NCI-H526 treated with DMSO at 0.1 percent for 48 hours (cell line): ENCODE results near the gene CA10.

Experiments
- DNase-seq: peaks from one replicate; lab custom pipeline; 2025; lab: John Stamatoyannopoulos, UW

The CA10 gene

DNA sequence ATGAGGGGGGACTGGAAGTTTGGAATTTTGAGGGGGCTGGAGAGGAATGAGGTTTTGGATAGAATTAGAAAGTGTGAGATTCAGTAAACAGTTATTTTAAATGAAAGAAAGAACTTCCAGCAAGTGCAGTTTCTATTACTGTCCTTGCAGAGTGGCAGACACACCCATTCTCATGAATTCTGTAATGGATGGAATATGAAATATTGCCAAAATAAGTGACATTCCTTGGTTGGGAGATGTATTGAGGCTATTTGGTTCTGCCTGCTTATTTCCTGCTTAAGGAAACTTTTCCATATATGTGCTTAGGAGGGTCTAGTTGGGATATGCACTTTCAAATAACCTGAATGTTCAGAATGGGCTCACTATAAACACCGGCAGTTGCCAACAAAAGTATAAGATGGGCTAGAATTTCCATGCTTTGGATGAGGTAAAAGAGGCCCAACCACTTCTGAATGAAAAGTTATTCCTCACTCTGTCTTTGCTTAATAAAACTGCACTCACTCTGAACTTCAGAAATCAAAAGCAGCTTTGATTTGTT is 434.4 kb downstream of the CA10 start:
- no peak for DNase-seq

DNA sequence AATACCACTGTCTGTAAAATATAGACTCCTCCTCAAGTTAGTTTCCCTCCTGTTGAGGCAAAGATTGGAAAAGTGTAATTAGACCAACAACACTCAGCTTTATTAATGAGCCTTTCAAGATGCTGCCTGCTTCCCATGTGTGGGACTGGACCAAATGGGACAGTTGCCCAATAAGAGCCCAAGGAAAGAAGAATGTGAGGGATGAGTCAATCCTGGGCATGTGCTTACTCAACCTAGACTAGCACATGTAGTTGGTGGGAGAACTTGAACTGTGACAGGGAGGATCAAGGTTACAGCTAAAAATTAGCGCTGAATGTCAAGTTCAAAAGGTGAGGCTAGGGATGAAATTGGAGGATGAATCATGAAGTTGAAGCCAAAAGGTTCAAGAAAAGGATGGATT is 435.5 kb downstream of the CA10 start:
- DNase-seq, result no peak

DNA sequence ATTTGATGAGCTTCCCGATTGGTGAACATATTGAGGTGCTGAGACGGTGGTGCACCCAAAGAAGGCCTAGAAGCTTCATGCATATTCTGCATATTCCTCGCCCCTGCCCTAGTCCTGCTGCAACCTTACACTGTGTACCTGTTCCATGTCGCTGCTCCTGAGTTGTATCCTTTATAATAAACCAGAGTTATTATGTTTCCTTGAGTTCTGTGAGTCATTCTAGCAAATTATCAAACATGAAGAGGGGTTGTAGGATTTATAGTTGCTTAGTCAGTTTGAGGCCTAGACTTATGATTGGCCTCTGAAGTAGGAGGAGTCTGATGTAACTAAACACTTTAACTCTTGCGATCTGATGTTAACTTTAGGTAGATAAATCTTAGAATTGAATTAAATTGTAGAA is 436.8 kb downstream of the CA10 start:
- DNase-seq, result no peak

DNA sequence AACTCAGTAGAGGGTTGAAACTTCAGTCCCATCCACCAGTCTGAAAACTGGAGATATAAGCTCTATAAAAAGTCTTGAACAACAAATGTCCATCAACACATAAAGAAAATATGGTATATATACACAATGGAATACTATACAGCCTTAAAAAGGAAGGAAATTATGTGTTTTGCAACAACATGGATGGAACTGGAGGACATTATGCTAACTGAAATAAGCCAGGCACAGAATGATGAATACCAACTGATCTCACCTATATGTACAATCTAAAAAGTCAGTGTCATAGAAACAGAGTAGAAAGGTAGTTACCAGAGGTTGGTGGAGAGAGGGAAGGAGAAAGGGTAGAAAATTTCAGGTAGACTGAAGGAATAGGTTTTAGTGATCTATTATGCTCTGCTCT is 438.1 kb downstream of the CA10 start:
- no peak for DNase-seq

DNA sequence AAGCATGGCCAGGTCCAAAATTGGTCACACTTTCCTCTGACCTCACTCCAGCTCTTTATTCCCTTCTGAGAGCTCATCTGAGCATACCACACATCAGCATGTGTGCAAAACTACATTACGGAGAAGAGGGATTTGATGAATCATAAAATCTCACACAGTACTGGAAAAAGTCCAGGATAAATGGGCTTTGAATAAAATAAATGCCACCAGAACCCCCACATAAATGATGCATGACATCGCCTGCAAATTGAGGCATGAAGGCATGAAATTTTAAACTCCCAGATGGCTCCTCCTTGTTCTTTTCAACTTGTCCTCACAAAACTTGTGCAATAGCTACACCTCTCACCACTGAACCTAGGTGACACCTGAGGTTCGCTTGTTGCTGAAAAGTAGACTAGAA is 439.5 kb downstream of the CA10 start:
- no peak for DNase-seq

DNA sequence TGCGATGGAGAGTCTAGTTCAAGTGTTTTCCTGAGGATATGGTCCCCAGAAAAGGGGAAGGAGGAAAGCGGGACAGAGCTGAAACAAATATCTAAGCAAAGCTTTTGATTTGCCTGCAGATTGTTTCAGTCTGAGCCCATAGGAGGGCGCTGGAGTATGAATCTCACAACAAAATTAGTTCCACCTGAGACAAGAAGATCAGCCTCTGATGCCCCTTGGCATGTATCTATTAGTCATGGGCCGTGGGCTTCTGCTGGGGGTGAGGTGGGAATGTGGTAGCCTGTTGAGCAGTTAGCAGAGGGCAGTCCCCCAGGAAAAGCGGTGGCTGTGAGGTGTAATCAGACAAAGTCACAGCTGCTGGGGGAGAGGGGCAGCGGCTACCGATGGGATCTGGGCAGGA is 446.9 kb downstream of the CA10 start:
- no peak for DNase-seq

DNA sequence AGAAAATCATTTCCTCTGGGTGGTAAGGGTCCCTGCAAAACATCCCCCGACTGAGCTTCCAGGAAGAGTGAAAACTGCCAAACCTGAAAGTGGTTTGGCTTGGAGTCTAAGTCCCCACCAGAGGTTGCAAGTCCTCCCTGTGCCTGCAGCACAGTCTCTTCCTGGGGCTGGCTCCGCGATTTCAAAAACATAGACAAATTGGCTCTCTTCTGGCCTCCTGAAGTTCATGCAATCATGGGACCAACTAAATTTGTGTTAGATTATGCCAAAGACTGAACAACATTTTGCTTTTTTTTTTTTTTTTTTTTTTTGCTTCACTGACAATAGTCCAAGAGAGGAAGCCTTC is 447.9 kb downstream of the CA10 start:
- DNase-seq, result no peak

DNA sequence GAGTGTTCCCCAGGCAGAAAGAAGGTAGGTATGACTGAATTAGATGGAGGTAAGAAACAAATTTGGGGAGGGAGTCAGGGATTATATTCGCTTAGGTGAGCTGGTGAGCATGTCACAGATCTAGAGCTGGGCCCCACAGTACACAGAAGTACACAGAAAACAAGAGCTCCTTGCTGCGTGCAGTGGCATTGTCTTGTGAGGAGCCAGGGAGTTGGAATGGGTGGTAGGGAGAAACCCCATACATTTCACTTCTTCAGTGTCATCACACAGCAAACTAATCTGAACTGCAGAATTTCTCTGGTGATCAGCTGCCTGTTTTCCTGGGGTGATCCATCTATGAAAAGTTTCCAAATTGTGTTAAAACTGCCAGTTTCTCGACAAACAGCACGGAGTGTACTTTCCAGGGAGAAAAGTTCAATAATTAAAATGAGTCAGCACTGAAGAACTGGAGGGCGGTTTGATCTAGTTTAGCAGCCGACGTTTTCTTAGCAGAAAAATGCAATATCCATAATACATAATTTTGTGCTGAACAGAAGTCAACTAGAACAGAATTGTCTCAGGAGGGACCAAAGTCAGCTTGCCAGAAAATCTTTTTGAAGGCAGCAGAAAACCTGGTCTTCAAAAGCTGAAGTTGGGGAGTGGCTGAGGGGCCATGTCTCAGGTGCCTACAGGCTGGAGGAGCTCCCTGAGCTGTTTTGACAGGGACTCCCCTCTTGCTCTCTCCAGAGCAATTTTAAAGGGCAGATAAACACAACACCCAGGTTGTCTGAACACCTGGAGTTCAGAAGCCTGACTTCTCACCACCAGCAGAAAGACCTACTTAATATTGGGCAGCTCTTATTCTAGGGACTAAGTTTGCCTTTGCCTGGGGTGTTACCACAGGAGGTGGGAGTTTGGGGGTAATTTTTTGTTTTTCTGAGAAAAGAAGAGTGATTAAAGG is 448.6 kb downstream of the CA10 start:
- DNase-seq, result no peak

DNA sequence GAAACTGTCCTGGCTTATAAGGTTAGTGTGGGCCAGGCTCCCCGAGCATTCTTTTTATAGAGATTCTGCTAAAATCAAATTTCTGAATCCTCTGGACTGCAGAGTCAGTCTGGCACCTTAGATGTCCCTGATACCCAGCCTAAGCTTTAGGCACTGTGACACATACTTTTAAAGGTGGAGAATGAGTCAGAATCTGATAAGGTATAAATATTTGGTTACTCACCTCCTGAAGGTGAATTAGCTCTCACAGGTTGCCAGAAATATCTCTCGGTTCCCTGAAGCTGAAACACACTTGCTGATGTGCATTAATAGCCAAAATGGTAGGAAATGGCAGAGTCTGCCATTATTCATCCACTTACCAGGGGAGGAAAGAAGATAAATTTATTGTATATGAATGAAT is 451.3 kb downstream of the CA10 start:
- no peak for DNase-seq

DNA sequence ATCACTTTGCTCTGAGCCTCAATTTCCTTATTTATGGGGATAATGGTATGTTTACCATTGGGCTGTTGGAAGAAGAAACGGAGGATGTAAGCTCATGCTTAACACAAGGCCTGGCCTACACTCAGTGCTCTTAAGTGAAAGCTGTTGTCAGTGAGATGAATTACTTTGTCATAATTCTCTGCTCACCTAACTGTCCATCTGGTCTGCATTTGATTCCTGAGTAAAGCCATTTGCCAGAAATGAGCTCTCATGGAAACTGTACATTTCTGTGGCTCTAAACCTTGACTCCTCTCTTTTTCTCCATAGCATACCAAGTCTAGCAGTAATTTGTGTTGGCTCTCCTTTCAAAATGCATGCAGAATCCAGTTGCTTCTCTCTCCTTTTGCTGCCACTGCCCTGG is 452.4 kb downstream of the CA10 start:
- no peak for DNase-seq

DNA sequence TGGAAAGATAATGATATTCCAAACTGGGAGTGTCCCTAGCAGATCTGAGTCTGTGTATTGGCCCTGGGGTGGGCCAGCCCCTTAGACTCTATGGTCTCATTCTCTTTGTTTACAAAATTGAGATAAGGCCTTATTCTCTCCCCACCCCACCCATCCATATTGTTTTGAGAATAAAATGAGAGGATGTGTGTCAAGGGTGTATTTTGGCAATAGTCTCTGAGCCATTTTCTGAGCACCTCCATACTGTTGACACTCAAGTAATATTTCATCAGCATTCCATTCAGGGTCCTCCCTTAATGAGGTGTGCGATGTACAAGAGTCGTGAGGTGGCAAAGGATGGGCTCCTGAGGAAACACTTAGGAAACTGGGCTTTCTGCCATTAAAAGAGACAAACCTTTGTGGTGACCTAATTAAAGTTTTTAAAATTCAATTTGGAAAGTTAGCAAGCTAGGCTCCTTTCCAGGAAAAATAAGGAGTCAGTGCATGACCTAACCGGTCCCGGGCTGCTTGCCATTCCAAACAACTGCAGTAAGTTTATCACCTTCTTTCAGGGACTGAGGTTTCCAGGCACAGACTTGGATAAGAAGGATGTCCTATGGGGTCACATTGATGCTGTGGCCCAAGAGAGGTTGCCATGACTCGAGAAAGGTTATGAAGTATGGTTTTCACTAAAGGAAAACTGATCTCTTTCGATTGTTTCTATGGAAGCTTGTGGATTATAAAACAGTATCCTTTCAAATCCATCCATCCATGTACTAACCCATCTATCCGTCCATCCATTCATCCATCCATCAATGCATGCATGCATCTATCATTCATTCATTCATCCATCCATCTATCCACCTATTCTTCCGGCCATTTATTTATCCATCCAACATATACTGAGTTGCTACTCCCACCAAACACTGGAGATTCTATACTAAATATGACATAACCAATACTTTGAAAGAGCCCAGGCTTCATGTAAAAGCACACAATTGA is 454.9 kb downstream of the CA10 start:
- DNase-seq, result no peak

DNA sequence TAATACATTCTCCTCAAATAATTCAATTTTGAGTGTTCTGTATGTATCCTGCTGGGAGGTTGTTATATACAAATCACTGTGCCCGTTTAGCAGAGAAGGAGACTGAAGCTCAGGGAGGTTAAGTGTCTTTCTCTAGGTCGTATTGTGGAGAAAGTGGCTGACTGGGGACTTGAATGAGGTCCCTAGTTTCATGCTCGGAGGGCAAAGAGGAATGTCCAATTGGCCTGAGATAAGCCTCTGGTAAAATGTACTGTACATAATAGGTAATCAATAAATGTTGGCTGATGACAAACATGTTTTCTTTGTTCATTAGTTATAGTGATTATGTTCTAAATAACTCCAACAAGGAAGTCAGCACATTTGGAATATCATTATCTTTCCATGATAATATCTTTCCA is 455.6 kb downstream of the CA10 start:
- DNase-seq, result no peak

DNA sequence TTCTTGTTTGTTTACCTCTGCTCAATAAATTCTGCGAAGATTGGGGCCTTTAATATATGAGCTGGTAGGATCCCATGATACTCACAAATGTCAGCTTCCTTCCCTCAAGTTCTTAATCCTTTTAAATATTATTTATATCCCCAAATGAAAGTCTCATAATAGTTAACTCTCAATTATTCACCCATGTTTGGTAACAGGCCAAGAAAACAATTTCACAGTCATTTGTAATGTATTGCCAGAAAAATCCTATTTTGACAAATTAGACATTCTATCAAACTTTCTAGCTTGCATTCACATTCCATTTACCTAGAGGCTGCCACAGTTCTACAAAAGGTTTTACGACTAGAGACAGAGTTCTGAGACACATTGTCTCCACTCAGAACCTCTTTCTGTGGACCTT is 457.0 kb downstream of the CA10 start:
- DNase-seq, result no peak

DNA sequence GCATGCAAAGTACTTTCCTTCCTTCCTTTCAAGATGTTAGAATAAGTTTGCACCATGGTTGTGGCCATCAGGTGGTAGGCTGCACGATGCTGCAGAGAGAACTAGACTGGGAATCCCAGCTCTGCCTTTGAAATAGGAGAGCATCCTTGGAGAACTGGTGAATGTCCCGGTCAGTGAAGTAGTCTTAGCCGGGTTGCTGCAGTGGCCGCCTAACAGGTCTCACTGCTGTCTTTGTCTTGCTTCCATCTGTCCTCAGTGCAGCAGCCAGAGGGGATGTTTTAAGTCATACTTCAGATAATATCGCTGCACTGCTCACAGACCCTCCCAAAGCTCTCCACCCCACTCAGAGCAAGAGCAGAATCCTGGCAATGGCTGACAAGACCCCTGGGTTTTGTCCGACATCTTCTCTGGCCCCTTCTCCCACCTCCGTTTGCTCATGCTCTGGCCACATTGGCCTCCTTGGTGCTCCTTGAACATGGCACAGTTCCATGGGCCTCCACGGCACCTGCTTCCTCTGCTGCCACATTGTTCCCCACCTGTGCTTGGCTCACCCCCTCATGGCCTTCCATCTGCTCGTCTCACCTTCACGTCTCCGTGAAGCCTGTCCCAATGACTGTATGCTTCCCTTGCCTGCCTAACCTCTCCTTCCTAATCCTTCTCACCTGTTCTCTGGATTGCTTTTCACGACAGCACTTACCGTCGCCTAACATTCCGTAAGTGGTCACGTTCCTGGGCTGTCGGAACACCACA is 458.3 kb downstream of the CA10 start:
- DNase-seq, result no peak

DNA sequence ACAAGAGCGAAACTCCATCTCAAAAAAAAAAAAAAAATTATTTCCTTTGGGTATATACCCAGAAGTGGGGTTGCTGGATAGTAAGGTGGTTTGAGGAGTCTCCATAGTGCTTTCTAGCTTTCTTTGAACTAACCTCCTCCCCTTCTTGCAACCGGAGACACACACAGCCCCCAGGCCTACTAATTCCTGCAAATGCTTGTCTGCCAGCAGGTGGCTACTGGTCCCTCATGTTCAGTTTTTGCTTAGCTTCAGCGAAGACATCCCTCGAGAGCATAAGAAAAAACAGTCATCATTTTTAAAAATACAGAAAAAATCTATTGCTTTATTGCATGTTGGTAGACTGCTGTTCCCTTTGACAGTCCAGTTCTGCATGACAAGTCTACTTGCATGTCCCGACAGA is 459.2 kb downstream of the CA10 start:
- DNase-seq, result no peak

DNA sequence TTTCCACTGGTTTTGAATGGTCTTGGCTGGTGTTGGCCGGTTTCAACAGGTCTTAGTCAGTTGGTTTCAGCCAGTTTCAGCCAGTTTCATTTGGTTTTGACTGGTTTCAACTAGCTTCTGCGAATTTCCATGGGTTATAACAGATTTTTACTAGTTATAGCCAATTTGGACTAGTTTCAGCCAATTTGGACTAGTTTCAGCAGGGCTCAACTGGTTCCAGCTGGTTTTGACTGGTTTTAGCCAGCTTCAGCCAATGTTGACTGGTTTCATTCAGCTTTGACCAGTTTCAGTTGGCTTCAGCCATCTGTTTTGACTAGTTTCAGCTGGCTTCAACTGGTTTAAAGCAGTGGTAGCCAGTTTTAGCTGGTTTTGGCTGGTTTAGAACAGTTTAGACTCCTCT is 465.6 kb downstream of the CA10 start:
- DNase-seq, result no peak

DNA sequence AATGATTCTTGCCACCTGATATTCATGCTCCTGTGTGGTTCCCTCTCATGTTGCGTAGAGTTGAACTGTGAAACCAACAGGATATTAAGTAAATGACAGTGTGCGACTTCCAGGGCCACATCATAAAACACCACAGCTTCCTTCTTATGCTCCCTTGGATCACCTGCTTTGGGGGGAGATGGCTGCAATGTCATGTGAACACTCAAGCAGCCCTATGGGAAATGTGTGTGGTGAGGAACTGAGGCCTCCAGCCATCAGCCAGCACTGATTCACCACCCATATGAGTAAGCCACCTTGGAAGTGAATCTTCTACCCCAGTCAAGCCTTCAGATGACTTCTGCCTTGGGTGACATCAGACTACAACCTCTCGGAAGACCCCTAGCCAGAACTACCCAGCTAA is 470.6 kb downstream of the CA10 start:
- DNase-seq, result no peak

DNA sequence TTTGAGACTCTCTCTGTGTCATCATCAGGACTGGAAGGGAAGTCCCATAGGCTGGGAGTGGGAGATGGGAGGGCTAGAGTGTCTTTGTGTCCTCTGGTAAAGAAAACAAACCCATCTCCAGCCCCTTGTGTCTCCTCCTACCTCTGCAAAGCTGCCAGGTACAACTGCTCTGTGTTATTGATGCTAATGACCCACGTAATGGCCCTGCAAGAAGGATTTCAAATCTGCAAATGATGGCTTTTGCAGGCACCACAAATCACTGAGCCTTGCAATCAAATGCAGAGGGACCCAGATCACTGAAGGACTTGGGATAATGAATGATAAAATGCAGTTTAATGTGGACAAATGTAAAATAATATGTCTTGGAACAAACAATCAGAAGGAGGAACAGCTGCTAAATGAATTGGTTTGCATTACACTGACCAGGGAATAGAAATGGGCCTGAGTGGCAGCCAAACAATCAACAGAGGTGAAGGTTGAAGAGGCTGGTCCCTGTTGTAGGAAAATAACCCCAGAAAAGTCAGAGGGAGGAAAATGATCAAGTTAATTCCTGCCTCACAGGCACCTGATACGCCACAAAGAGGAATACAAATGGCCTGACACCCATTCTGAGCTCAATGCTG is 473.1 kb downstream of the CA10 start:
- DNase-seq, result no peak

DNA sequence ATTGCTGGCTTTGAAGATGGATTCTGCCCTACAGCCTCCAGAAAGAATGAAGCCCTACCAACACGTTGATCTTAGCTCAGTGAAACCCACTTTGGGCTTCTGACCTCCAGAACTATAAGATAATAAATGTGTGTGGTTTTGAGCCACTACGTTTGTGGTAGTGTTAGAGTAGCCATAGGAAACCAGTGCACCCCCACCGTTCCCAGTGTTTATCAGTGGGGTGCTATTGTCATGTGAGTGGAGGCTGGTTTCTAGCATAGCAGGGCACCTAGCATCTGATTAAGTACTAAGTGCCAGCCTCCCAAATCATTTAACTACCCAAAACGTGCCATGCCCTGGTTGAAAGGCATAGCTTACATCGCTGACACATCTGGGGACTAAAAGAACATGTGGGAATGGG is 474.3 kb downstream of the CA10 start:
- no peak for DNase-seq

DNA sequence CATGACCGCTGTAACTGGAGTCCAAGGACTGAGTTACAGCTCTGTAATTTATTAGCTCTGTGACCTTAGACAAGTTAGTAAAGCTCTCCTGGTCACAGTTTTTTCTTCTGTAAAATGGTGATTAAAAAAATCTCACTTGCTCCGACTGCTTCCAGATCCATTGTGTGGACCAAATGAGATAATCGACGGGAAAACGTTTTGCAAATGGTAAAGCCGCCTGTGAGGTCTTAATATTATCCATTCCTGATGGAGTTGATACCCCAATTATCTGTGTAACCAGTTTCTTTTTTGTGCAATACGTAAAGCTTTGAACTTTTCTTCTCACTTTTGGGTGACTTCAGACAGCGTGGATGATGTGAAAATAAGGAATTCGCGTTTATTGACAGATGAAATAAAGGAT is 475.2 kb downstream of the CA10 start:
- DNase-seq, result no peak

DNA sequence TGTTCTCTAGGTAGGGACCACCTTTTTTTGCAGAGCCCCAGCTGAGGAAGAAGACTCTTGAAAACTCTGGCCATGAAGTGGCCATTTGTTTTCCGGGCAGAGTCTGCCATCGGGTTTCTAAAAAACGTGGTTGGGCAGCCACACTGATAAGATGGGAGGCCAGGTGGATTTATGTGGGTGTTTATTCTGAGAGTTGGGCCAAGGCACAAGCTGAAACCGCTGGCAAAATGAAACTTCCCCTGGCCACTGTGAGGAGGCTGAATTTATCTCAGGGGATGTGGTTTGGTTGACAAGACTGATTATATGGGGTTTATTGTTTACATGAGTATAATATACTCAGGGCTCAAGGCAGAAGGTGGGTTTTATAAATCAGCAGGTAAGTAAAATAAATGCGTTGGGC is 476.4 kb downstream of the CA10 start:
- DNase-seq, result no peak

DNA sequence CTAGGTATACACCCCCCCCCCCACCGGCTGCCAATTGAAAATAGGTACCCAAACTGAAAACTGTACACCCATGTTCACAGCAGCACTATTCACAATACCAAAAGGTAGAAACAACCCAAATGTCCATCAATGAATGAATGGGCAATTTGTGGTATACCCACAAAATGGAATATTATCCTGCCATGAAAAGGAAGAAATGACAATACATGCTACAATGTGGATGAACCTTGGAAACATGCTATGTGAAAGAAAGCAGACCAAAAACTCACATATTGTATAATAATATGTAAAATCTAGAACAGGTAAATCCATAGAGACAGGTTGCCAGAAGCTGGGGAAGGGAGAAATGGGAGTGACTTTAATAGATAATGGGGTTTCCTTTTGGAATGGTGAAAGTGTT is 480.6 kb downstream of the CA10 start:
- DNase-seq, result no peak
